ENCODE data around the gene C1QTNF3.
"Not testable (repeated sequence)": the region's sequence is repeated elsewhere in the genome, so short reads cannot be mapped to it uniquely, and the experiment has no call there.

C1QTNF3 gene, protein sequence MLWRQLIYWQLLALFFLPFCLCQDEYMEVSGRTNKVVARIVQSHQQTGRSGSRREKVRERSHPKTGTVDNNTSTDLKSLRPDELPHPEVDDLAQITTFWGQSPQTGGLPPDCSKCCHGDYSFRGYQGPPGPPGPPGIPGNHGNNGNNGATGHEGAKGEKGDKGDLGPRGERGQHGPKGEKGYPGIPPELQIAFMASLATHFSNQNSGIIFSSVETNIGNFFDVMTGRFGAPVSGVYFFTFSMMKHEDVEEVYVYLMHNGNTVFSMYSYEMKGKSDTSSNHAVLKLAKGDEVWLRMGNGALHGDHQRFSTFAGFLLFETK

DNA sequence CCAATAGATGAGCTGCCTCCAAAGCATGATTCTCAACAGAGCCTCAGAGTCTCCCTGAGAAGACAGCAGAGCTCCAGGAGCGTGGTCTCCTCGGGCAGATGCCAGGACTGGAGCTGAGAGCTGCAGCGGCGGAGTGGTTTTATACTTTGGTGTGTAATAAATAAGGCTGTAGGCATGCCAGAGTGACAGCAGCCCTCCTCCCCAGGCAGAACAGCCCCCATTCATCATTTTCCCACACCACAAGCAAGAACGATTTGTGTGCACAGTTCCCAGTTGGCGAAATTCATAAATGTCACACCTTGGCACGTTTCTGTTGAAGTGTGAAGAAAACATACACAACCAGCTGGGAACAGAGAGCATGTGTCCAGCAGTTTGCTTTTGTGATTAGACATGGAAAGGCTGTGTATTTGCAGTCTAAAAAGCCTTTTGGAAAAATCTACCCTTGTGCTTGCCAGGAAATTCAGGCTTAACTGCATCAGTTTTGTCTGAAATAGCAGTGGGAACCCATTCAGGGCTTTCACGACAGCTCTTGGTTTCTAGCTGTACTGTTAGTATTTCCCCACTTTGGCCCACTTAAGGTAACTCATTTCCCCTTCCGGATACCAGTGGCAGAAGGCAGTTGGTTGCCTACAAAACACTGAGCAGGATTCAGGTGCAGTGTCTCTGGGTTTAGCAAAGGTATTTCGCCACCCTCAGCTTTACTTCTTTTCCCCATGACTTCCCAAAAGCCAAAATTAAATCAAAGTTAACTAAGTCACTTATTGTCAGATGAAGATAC, at the start of gene C1QTNF3:
TSS of gene C1QTNF3 (minus strand) at position 115 of the 778 bp plus-strand sequence. CDS start at position 27, 88 bp downstream.
- no peak for DNase-seq (ENCODE audit: low spot score)

DNA sequence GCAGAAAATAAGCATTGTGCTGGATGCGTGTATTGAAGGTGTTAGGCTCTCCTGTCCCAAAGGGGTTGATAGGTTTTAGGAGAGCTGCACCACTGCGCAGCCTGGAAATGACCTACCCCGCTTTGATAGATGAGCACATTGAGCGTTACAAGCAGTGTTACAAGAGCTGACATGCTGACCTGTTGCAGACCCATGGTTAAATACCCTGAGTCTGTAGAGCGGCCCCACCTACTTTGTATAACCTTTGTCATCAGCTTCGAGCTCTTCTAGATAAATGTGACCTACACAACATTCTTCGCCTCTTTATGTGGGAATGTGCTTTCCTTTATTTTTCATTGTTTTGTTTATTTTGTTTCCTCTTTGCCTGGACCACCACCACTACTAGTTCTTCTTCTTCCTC, 48.0 kb upstream of the C1QTNF3 start:
- DNase-seq (ENCODE audit: low spot score): not testable (repeated sequence)

DNA sequence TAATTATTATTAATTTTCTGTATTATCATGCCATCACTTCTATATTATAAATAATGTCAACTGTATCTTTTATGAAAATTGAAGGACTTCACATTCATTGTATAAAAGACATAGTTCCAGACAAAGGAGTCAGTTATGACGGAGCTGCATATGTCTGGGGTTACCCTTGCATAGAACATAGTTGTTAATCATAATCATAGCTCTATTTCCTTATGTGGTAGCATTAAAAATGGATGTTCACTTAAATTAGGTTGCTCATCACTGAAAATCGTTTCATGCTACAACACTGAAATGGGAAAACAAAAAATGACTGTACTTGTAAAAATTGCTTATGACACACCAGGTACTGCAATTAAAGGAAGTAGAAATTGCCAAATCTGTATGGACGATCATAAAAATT, 46.8 kb upstream of the C1QTNF3 start:
- DNase-seq (ENCODE audit: low spot score): not testable (repeated sequence)

DNA sequence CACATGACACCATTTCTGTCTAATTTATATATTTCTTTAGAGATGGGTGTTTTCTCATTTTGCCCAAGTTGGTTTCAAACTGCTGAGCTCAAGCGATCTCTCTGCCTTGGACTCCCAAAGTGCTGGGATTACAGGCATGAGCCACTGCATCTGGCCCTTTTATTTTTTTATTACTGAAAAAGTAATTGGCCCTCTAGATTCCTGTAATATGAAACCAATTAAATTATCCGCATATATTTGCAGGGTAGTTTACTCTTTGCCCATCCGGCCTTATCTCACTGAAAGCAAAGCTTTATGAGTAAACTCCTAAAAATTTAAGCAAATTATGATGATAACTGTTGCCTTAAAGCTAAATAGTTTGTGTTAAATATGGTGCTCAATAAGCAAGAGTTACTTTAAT, 44.7 kb upstream of the C1QTNF3 start:
- not testable (repeated sequence) for DNase-seq (ENCODE audit: low spot score)

DNA sequence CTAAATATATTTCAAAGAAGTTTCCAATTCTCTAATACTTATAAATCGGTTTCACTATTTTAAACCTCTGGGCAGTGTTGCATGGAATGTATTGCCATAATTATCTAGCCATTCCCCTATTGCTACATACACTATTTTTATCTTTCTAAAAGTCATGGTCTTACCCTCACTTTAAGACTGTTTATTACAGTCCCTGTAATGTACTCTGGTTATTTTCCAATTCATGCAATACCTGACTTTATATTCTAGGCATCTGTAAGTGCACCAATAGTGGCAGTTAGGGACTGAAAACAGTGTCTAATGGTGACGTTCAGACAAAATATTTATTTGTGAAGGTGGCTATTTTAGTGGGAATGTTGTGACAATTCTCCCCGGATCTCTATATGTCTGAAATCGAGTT, 40.9 kb upstream of the C1QTNF3 start:
- not testable (repeated sequence) for DNase-seq (ENCODE audit: low spot score)

DNA sequence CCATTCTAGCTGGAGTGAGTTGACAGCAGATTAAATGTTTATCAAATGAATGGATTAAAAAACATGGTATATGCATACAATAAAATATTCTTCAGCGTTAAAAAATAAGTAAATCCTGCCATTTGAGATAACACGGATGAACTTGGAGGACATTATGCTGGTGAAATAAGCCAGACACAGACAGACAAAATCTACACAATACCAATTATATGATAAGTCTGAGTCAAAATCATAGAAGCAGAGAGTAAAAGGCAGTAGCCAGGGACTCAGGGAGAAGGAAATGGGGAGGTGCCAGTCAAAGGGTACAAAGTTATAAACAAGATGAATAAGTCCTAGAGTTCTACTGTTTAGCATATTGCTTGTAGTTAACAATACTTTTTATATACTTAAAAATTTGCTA, 36.5 kb upstream of the C1QTNF3 start:
- not testable (repeated sequence) for DNase-seq (ENCODE audit: low spot score)

DNA sequence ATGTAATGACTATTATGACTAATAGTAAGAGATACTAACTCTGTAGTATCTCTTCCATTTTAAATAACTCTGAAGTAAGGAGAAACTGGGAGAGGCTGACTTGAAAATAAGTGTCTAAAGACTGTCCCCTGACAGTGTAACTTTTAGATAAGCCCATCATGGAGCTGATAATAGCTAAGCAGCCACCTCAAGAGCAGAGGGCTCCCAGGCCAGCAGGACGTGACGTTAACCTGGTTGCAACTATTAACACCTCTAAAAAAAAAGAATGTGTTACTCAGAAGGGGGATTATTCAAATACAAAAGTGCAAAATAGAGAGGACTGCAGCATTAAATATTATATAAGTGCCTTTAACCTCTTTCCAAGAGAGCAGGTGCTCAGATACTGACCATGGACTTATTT, 34.6 kb upstream of the C1QTNF3 start:
- not testable (repeated sequence) for DNase-seq (ENCODE audit: low spot score)

DNA sequence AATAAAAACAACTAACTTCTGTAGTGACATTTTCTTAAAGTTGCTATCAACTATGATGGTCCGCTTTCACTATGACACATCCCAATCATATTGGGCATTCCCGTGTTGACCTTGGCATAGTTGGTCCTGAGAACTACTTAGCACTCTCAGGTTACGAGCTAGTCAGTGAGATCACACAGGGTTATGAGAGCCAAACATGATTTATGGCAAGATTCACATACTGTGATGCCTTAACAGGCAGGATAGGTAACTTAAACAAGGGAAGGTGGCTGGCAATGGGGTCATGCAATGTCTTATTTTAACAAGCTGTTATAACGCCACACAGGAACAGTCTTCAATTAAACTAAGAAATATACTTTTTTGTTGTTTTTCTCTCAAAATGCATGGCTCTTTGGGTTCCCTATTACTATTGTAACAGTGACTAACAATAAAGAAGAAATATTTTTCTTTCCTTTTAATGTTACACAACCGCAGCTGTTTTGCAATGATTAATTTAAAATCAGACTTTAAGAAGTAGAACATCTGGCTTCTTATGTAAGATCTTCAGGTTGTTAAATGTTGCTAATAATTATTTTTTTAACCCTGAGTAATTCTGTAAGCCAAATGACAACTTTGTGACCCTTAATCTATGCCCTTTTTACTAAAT, 33.8 kb upstream of the C1QTNF3 start:
- DNase-seq (ENCODE audit: low spot score): not testable (repeated sequence)

DNA sequence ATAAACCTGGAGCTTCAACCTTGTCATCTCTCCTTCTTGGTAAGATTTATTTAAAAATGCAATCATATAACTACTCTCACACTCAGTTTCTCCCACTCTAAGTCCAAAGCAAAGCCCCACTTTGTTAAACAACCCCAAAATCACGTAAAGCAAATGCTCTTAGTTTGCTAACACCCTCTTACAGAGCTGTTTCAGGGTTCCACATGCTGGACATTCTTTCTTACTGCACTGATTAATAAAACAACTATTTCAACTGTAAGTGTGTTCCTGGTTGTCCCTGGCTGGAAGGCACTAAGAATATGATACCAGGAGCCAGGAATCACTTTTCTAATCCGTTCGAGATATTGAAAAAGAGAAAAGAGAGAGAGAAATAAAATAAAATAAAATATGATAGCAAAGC, 31.5 kb upstream of the C1QTNF3 start:
- not testable (repeated sequence) for DNase-seq (ENCODE audit: low spot score)

DNA sequence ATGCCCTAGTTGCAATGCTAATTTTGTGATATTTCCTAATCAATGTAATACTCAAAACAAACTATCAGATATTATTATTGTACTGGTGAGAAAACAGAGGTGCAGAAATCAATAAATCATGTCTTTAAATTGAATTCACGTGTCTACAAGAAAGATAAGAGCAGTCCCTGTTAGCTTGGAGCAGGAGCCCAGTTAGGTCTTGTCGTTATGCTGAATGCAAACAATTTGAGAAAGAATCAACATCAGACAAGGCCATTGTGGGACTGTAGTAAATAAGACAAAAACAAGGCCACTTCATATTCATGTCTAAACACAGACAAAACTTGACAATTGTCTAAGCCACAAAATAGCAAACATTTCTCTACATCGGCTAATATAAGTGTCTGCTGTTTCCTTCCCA, 31.1 kb upstream of the C1QTNF3 start:
- DNase-seq (ENCODE audit: low spot score): not testable (repeated sequence)

DNA sequence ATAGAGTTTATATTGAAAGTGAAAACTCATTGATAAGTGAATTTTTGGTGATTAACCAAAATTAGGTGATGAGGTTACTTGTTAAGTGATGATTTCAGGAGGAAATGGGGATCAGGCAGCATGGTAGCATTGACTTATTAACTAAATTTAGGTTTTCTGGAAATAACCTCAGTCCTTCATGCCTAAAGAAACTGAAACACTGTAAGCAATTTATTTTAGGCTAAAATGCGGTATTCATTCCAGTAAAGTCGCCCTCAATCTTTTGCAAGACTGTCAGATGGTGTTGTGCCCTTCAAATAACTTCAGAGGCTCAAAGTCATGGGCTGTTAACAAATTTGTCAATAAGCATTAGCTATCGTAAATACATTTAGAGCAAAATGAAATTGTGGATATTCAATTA, 27.6 kb upstream of the C1QTNF3 start:
- not testable (repeated sequence) for DNase-seq (ENCODE audit: low spot score)

DNA sequence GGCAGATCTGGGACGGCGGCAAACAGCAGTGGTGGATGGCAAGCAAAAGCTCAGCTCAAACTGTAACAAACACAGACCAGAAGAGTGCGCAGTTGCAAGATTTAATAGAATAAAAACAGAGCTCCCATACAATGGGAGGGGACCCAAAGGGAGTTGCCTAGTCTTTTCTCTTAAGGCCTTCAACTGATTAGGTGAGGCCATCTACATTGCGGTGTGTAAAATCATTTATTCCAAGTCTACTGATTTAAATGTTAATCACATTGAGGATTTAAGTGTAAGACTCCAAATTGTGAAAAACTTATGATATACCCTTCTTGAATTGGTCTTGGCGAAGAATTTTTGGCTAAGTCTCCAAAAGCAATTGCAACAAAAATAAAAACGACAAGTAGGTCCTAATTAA, 21.6 kb upstream of the C1QTNF3 start:
- DNase-seq (ENCODE audit: low spot score): no peak

DNA sequence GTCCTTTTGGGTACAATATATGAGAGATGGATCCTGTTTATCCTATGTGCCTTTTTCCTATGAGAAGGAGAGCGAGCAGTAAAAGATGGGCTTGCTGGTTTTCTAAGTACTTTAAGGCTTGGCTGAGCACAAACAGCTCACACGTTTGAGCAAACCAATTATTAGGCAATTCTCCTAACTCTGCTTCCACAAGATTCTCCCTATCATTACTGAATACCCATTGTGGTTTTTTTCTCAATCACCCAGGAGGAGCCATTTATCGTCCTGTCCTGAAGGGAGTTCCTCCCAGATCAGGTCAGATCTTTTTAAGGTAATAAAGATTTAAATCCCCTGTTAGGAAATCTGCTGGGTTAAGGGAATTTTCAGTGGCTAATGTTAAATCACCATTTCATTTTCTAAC, 19.4 kb upstream of the C1QTNF3 start:
- DNase-seq (ENCODE audit: low spot score): no peak

DNA sequence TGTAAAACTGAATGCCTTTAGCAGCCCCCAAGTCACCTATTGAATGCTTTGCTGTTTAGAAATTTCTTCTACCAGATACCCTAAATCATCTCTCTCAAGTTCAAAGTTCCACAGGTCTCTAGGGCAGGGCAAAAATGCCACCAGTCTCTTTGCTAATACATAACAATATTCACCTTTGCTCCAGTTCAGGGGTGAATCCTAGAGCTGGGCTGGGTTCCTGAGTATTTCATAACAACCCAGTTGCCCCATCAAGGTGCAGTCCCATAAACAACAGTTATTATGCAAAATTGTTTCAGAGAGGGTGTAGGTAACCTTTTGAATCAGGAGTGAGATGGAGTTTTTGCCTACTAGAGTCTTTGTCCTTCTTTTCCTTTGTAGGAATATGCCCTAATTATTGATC, 19.0 kb upstream of the C1QTNF3 start:
- DNase-seq (ENCODE audit: low spot score): no peak

DNA sequence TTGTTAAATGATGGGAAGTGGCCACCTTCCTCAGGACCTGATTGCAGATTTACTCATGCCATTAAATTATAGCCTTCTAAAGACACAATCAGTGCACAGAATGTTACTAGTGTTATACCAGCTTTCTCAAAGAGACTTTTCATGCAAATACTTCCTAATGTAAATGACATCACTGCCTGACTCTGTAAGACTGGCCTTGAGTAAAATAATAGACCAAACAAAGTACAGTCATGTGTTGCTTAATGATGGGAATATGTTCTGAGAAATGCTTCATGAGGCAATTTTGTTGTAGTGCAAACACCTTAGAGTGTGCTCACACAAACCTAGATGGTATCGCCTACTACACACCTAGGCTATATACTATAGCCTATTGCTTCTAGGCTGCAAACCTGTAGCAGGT, 17.0 kb upstream of the C1QTNF3 start:
- DNase-seq (ENCODE audit: low spot score): no peak

DNA sequence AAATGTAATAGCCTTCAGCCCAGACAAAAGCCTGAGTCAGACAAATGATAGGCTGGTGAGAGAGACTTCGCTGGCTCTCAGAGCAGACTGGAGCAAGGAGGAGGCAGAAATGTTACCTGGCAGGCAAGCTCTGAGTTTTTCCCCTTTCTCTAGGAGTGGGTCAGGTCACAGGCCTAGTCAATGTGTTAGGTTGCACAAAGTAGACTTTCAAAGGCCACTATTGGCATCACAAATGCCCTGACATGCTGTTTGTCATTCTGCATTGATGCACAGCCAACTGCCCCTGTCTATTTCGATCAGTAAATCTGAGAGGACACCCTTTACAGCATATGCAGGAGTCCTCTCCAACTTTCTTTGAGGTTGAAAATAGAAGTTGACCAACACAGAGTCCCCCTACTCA, 15.5 kb upstream of the C1QTNF3 start:
- DNase-seq (ENCODE audit: low spot score): no peak

DNA sequence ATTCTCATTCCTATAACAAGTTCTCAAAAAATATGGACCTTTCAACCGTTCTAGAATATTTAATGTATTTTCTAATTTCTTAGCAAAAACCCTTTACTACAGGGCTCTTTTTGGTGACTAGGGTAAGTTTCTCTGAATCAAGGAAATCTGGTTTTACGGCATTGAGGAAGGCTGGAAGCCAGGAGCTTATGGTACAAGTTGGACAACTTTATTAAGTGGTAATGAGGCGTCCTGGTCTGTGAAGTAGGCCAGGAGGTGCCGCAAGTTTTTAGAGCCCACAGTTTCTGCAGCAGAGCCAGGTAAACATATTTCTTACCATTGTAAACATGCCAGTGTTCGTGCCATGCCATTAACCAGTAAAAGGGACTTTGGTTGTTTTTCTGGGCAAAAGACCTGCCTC, 14.6 kb upstream of the C1QTNF3 start:
- no peak for DNase-seq (ENCODE audit: low spot score)

DNA sequence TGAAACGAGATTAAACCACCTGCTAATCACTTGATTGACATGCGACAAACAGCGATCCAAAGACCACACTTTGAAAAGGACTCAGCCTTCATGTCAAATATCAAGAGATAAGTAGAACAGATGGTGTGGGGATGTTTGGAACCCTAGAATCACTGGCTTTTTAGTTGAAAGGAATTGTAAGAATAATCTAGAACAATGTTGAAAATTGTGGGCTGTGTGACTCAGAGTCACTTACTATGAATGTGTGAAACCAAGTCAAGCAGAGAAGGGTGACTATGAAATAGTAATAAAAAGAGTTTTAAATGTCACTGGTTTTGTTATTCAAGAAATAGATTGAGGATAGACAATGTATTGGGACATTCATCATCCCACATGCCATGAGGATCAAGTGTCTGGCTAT, 14.1 kb upstream of the C1QTNF3 start:
- no peak for DNase-seq (ENCODE audit: low spot score)

DNA sequence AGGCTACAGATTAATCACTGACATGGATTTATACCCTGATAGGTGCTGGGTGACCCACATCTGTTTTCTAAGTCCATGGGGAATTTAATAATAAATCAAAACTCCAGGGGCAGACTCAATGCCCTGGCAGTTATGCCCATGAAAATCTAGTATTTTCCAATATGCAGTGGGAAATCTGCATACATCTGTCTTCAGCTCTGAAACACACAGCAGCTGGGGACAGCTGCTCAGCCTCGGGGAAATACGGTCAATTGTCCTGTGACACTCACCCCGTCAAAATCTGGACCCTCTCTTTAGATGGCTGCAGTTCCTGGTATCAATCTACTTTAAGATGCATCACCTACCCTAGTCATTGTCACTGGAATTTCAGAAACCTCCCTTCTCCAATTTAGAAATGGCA, 12.7 kb upstream of the C1QTNF3 start:
- no peak for DNase-seq (ENCODE audit: low spot score)

DNA sequence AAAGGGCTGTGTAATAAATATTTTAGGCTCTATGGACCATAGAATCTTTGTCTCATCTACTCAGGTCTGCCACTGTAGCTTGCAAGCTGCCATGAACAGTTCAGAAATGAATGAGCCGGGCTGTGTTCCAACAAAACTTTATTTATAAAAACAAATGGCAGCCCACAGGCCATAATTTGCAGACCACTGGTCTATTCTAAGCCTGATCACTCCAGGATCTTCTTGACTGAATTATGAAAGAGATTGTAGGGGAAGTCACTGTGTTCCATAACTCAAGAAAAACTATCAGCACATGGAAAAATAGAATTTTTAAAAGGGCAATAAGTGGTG, 11.4 kb upstream of the C1QTNF3 start:
- no peak for DNase-seq (ENCODE audit: low spot score)

DNA sequence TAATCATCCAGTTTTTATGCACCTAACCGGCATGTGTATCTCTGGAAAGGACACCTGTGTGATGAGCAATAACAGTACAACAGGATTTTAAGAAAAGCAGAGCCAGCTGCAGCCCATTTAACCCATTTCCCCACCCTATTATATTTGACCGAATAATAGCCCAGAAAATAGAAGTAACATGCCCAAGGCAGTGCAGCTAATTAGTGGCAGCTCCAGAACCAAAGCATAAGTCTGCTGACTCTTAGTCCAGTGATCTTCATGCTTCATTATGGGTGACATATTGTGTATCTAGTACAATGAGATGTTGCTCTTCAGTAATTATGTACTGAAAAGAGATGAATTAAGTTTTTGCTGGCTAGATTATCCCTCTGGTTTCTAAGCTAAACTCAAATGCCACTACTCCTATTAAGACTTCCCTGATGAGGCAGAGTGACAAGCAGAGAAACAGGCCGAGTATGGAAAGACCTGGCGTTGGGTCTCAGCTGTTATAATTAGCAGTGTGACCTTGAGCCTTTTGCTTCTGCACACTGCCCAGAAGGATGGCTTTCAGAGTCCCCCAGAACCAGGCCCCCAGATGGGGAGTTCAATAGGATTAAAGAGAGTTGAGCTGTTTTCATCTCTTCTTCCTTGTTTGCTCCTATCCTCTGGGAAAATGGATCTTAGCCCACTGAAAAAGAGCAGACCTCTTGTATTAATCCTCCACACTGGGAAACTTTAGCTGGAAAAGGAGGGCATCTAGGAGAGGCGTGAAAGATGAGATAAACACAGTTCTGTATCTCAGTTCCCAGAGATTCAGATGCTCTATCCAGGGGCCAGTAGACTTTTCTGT, 10.8 kb upstream of the C1QTNF3 start:
- DNase-seq (ENCODE audit: low spot score): no peak

DNA sequence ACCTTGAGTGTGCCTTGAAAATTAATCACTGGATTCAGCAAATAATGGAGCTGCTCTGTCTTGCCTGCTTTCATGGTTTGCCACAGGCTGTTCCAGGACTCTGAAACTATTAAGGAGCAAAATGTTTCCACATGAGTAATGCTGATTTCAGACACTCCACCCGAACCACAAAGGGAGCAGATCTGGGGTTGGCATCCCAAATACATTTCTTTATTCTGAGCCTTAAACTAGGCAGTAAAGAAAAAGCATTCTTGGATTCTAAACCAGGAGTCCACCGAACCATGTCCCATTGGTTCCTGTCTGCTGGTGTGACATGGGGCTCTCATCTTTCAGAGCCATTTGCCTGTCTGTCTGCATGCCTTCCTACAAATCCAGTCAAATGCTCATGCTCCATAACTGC, 10.1 kb upstream of the C1QTNF3 start:
- DNase-seq (ENCODE audit: low spot score): peak; percentile 90
